CD4-positive, alpha-beta T cell treated with Interleukin-21 for 1 hour (primary cell): ENCODE results near the gene HTR3C.
"Not testable (repeated sequence)": the region's sequence is repeated elsewhere in the genome, so short reads cannot be mapped to it uniquely, and the experiment has no call there.

Experiments used
- DNase-seq: peaks from one replicate; pipeline ENCODE4 v3.0.0-alpha.2; 2020

The HTR3C gene

GRCh38 chr3:184037816-184038215 is 15.0 kb upstream of the HTR3C start:
- no peak for DNase-seq

GRCh38 chr3:184038307-184038706 is 14.5 kb upstream of the HTR3C start:
- not testable (repeated sequence) for DNase-seq

- DNase-seq: no peak
Measured at GRCh38 chr3:184039414-184039813, 13.4 kb upstream of the HTR3C start.

- no peak for DNase-seq
Measured at GRCh38 chr3:184040010-184040409, 12.8 kb upstream of the HTR3C start.

GRCh38 chr3:184042617-184043016 is 10.2 kb upstream of the HTR3C start:
- no peak for DNase-seq

GRCh38 chr3:184045995-184046394 is 6.9 kb upstream of the HTR3C start:
- DNase-seq: no peak

GRCh38 chr3:184050217-184050847 is 2.5 kb upstream of the HTR3C start:
- DNase-seq: no peak

GRCh38 chr3:184058029-184058428 is 5.2 kb downstream of the HTR3C start:
- DNase-seq: no peak

GRCh38 chr3:184059424-184059823 is 6.6 kb downstream of the HTR3C start:
- no peak for DNase-seq

GRCh38 chr3:184062637-184063036 is 9.8 kb downstream of the HTR3C start:
- DNase-seq: no peak

- DNase-seq: no peak
Measured at GRCh38 chr3:184066211-184066610, 13.4 kb downstream of the HTR3C start.

- DNase-seq: no peak
Measured at GRCh38 chr3:184067573-184068055, 14.8 kb downstream of the HTR3C start.

- no peak for DNase-seq
Measured at GRCh38 chr3:184068344-184068743, 15.5 kb downstream of the HTR3C start.

GRCh38 chr3:184071142-184071541 is 18.3 kb downstream of the HTR3C start:
- DNase-seq: not testable (repeated sequence)

- DNase-seq: no peak
Measured at GRCh38 chr3:184073621-184074020, 20.8 kb downstream of the HTR3C start.

- DNase-seq: no peak
Measured at GRCh38 chr3:184075901-184076300, 23.1 kb downstream of the HTR3C start.

GRCh38 chr3:184077881-184078280 is 25.0 kb downstream of the HTR3C start:
- no peak for DNase-seq

GRCh38 chr3:184078851-184079250 is 26.0 kb downstream of the HTR3C start:
- no peak for DNase-seq

GRCh38 chr3:184081116-184081830 is 28.4 kb downstream of the HTR3C start:
- DNase-seq: no peak

- DNase-seq: no peak
Measured at GRCh38 chr3:184082034-184082433, 29.2 kb downstream of the HTR3C start.

GRCh38 chr3:184082465-184082864 is 29.6 kb downstream of the HTR3C start:
- no peak for DNase-seq

- DNase-seq: no peak
Measured at GRCh38 chr3:184085389-184085852, 32.6 kb downstream of the HTR3C start.

- no peak for DNase-seq
Measured at GRCh38 chr3:184092199-184092598, 39.4 kb downstream of the HTR3C start.

- no peak for DNase-seq
Measured at GRCh38 chr3:184096811-184097383, 44.0 kb downstream of the HTR3C start, which contains the start of gene HTR3E. TSS of gene HTR3E (plus strand) at chr3:184097064. CDS start at chr3:184097530, 466 bp downstream.
